HG03520 (cell line): ENCODE results near the gene TOM1L2.

Experiments
- ATAC-seq: cut with Tn5 transposase; IDR thresholded peaks from one replicate; pipeline ENCODE4 v1.9.1; 2021; ENCODE audit warnings: mild to moderate bottlenecking, moderate library complexity; ENCODE audit not compliant: unreplicated experiment

The TOM1L2 gene

GRCh38 chr17:17972126-17972951 is at the start of gene TOM1L2, which contains the start of gene DRC3:
TSS of gene TOM1L2 (minus strand) at chr17:17972400. CDS start at chr17:17972313, 87 bp downstream.
TSS of gene DRC3 (plus strand) at chr17:17972862. CDS start at chr17:17977599, 4,737 bp downstream.
- ATAC-seq, result peak; percentile 93

- no peak for ATAC-seq
Observed at GRCh38 chr17:18021372-18021771, 49.2 kb upstream of the TOM1L2 start.

GRCh38 chr17:18020971-18021370 is 48.8 kb upstream of the TOM1L2 start:
- no peak for ATAC-seq

- no peak for ATAC-seq
Observed at GRCh38 chr17:18019838-18020154, 47.6 kb upstream of the TOM1L2 start.

GRCh38 chr17:18018411-18018921 is 46.3 kb upstream of the TOM1L2 start:
- ATAC-seq, result no peak

GRCh38 chr17:18017958-18018357 is 45.8 kb upstream of the TOM1L2 start:
- ATAC-seq, result no peak

- no peak for ATAC-seq
Observed at GRCh38 chr17:18016426-18016825, 44.2 kb upstream of the TOM1L2 start.

GRCh38 chr17:18015593-18015992 is 43.4 kb upstream of the TOM1L2 start:
- ATAC-seq, result no peak

GRCh38 chr17:18014006-18014405 is 41.8 kb upstream of the TOM1L2 start:
- ATAC-seq, result no peak

GRCh38 chr17:18011286-18011685 is 39.1 kb upstream of the TOM1L2 start:
- no peak for ATAC-seq

GRCh38 chr17:18009609-18010420 is 37.6 kb upstream of the TOM1L2 start:
- no peak for ATAC-seq

GRCh38 chr17:18008496-18009268 is 36.5 kb upstream of the TOM1L2 start:
- no peak for ATAC-seq

GRCh38 chr17:18006495-18007239 is 34.5 kb upstream of the TOM1L2 start:
- no peak for ATAC-seq

GRCh38 chr17:18005496-18005895 is 33.3 kb upstream of the TOM1L2 start:
- no peak for ATAC-seq

GRCh38 chr17:18004884-18005305 is 32.7 kb upstream of the TOM1L2 start:
- ATAC-seq, result no peak

GRCh38 chr17:18004345-18004744 is 32.1 kb upstream of the TOM1L2 start:
- no peak for ATAC-seq

GRCh38 chr17:18002171-18002570 is 30.0 kb upstream of the TOM1L2 start:
- no peak for ATAC-seq

GRCh38 chr17:18000030-18000408 is 27.8 kb upstream of the TOM1L2 start:
- ATAC-seq, result no peak

GRCh38 chr17:17999364-18000029 is 27.3 kb upstream of the TOM1L2 start:
- ATAC-seq, result no peak

GRCh38 chr17:17998934-17999333 is 26.7 kb upstream of the TOM1L2 start:
- ATAC-seq, result no peak
